Stimulated activated CD4-positive, alpha-beta T cell treated with anti-CD3 and anti-CD28 coated beads, Interleukin-2, amount 100 ng/mL, for 48 hours (primary cell): Measurements from ENCODE around the gene KRTAP5-9.
"Not testable (repeated sequence)": the region's sequence is repeated elsewhere in the genome, so short reads cannot be mapped to it uniquely, and the experiment has no call there.

ENCODE experiments used
- DNase-seq, 2 donors: peaks; one replicate each; pipeline ENCODE4 v3.0.0-alpha.2; 2020

The KRTAP5-9 gene

DNA sequence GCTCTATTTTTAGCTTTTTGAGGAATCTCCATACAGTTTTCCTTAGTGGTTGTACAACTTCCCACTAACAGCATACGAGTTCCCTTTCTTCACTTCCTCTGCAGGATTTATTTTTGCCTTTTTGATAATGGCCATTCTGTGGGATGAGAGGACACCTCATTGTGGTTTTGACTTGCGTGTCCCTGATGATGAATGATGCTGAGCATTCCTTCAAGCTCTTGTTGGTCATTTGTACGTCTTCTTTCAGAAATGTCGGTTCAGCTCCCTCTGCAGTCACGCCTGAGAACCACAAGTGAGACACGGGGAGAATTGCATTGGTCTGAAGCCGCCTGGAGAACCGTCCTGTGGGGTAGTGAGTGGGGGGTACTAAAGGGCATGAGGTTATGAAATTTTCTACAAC lies 15.2 kb downstream of the KRTAP5-9 start:
- DNase-seq, result peak in 1 of 2 donors; percentile 16

DNA sequence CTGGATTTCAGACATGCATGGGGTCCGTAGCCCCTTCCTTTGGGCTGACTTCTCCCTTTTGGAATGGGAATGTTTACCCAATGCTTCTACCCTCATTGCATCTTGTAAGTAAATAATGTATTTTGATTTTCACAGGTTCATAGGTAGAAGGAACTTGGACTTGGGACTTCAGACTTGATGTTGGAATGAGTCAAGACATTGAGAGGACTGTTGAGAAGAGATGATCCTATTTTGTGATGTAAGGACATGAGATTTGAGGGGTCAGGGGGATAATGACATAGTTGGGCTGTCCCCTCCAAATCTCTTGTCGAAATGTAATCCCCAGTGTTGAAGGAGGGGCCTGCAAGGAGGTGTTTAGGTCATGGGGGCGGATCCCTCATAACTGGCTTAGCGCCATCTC lies 16.2 kb downstream of the KRTAP5-9 start:
- no peak for DNase-seq

DNA sequence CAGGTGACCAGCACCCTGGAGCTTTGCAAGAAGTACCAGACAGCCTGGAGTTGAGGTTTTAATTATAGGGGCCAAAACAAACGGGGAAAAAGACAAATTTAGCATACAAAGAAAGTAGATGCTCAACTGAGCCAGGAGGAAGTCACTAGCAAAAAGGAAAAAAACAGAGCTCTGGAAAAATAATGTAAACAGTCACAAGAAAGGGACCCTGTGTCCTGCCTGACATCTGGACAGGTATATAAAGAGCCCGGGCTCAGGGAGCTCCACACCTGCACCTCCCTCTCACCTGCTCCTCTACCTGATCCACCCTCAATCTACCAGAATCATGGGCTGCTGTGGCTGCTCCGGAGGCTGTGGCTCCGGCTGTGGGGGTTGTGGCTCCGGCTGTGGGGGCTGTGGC lies 17.0 kb downstream of the KRTAP5-9 start, which contains the start of gene KRTAP5-10:
KRTAP5-10 (plus strand) TSS at position 301 of the 400 bp plus-strand sequence; CDS start at position 326, 25 bp downstream.
- no peak for DNase-seq

GRCh38 chr11:71566081-71566620 lies 17.9 kb downstream of the KRTAP5-9 start:
- no peak for DNase-seq

GRCh38 chr11:71566626-71567599 lies 18.7 kb downstream of the KRTAP5-9 start:
- DNase-seq, result not testable (repeated sequence)

DNA sequence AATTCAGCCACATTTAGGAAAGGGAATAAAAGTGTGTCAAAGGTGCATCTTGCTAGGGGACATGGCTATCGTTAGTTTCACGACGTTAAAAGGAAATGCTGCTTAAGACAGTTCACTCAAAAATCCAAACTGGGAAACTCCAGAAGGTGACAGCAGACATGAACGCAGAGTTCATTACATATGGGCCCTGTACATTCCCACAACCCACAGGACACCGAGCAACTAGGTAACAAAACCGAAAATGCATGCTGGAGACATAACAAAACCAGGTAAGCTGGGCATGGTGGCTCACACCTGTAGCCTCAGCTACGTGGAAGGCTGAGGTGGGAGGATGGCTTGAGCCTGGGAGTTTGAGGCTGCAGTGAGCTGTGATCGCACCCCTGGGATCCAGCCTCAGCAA lies 19.4 kb downstream of the KRTAP5-9 start:
- not testable (repeated sequence) for DNase-seq

GRCh38 chr11:71568704-71569349 lies 20.6 kb downstream of the KRTAP5-9 start:
- no peak for DNase-seq

GRCh38 chr11:71571101-71571850 lies 23.1 kb downstream of the KRTAP5-9 start:
- DNase-seq, result not testable (repeated sequence)

DNA sequence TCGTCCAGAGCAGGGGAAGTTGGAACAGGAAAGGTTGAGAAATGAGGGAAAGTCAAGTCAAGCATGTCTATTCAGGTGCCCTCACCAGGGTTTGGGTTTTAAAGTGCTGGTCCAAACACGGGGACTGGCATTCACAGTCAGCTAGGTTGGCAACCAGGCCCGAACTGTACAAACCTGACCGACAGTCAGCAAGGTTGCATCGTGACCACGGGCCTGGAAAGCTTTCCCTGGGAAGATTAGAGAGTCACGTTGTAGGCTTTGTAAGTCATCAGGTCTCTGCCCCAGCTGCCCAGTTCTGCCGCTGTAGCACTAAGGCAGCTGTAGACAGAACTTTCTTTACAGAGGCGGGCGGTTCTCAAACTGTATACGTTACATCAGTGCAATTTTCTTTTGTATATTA lies 24.6 kb downstream of the KRTAP5-9 start:
- no peak for DNase-seq

DNA sequence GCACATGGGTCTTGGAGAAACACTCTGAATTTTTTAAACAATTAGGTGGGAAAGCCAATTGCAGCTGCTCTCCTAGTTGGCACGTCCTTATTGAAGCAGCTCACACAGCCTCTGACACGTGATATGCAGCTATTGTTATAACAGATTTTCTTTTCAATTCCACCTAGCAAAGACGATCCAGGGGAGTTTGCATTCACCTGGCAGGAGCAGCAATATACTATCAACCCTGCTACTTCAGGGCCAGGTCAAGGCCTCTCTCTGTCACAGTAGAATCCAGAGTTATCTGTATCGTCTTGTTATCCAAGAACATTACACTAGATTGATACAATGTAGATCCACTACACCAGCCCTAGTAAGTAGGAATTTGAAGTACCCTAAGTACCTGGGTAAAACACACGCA lies 26.2 kb downstream of the KRTAP5-9 start:
- DNase-seq, result no peak

DNA sequence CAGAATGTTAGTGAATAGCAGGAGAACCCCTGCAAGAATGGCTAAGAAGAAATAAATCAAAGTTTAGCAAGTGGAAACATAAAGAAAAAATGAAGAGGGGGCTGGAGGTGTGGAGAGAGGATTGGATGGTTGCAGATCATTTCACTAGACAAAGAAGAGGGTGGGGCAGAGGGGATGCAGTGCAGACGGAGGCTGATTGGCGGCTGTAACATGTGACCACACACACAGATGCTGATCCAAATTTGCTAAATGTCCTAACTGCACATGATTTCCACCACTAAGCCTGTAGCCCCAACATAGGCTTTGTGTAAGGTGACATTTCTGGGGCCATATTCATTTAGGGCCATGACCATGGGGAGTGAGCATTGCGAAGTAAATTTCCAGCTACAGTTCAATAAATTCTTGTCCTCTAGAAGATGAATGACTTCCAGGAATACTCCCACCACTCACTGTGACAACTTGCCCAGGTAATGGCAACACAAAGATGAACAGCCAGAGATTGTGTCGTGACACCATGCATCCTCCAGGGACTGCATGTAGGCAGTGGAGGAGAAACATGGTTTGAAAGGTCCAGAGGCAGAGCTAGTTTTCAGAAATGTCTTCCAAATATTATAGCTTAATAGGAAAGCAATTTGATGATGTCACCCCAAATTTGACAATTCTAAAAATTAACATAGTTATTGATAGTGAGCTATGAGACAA lies 27.7 kb downstream of the KRTAP5-9 start:
- no peak for DNase-seq

GRCh38 chr11:71576688-71577465 lies 28.7 kb downstream of the KRTAP5-9 start:
- not testable (repeated sequence) for DNase-seq

DNA sequence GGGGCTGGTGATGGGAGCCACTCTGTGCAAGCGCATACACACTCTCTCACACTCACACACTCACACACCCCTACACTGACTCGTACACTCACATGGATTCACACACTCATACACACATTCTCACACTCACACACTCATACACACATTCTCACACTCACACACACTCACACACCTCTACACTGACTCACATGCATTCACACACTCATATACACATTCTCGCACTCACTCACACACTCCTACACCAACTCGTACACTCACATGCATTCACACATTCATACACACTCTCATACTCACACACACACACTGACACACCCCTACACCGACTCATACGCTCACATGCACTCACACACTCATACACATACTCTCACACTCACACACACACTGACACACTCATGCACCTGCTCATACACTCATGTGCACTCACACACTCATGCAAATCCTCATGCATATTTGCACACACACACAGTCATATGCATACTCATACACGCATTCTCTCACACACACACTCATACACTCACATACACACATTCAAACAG lies 29.3 kb downstream of the KRTAP5-9 start:
- no peak for DNase-seq

GRCh38 chr11:71579513-71579912 lies 31.3 kb downstream of the KRTAP5-9 start:
- DNase-seq, result not testable (repeated sequence)

DNA sequence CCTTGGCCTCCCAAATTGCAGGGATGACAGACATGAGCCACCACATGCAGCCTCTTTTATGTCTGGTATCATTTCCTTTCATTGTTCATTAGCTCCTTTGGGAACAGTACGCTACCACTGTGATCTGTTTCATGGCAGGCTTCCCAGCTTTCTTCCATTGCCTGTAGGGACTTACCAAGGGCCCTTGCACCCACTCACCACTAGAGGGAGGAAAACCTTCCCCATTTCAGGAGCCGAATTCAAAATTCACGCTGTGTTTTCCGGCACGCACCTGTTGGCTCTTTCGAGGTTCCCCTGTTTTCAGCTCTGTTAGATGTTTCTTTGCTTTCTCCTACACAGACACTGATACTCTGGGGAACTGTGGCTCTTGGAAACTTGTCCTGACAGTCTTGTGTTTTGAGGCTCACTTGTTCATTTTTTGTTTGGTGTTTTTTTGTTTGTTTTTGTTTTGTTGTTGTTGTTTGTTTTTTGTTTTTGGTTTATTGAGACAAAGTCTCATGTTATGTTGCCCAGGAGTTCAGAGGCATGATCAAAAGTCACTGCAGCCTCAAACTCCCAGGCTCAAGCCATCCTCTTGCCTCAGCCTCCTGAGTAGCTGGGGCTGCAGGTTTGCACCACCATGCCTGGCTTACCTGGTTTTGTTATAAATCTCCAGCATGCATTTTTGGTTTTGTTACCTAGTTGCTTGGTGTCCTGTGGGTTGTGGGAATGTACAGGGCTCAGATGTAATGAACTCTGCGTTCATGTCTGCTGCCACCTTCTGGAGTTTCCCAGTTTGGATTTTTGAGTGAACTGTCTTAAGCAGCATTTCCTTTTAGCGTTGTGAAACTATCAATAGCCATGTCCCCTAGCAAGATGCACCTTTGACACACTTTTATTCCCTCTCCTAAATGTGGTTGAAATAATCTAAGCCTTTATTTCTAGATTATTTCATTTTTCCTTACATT lies 32.1 kb downstream of the KRTAP5-9 start:
- peak in 1 of 2 donors; percentile 15 for DNase-seq

DNA sequence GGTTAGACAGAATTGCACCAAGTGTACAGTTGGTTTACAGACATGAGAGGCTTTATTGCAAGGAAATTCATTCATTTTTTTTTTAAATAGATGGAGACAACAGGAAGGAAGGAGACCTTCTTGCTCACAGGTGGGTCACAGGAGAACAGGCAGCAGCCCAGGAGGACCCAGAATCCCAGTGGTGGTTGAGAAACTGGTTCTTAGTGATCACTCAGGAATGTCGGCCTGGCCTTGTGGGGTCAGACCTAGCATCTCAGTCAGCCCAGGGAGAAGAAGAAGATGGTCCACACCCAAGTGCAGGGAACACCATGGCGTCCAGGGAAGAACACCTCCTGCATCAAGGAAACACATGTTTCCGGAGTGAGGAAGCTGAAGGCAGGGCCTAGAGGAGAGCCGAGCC lies 33.6 kb downstream of the KRTAP5-9 start:
- DNase-seq, result no peak

DNA sequence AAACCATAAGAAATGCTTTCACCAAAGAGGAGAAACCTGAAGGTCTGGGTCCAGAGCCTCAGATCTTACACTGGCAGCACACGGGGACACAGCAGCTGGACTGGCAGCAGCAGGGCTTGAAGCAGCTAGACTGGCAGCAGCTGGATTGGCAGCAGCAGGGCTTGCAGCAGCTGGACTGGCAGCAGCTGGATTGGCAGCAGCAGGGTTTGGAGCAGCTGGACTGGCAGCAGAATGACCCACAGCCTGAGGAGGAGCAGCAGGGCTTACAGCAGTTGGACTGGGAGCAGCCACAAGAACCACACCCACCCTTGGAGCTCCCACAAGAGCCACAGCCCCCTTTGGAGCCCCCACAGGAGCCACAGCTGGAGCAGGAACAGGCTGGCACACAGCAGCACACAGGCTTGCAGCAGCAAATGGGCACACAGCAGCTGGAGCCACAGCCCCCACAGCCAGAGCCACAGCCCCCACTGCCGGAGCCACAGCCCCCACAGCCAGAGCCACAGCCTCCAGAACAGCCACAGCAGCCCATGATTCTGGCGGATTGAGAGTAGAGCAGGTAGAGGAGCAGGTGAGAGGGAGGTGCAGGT lies 34.2 kb downstream of the KRTAP5-9 start, which contains the start of gene KRTAP5-11:
KRTAP5-11 (minus strand) TSS at position 567 of the 587 bp plus-strand sequence; CDS start at position 529, 38 bp downstream.
- no peak for DNase-seq

GRCh38 chr11:71582969-71583368 lies 34.7 kb downstream of the KRTAP5-9 start:
- DNase-seq, result not testable (repeated sequence)

GRCh38 chr11:71585673-71586072 lies 37.5 kb downstream of the KRTAP5-9 start:
- not testable (repeated sequence) for DNase-seq
